ENCODE measurements around the gene SENP8. TPM values are rescaled to one million over a fixed set of nuclear protein-coding genes. Genes with fewer than 3 reads are reported as not detected.

Gene SENP8
- total and polyA plus RNA-seq, 2 of the 13 experiments (the other 11 are each of a cell fraction or from before 2014, with no cell fraction given), result 2.7 to 3.0 TPM

- TF ChIP-seq GLMP (CRISPR knock-in tag; IDR thresholded peaks at IDR 0.05; ENCODE audit: borderline replicate concordance) (no peak), ZBTB42 (CRISPR knock-in tag; IDR thresholded peaks at IDR 0.05) (no peak; the same call in 1 of the 2 replicates), SAP130 (CRISPR knock-in tag; IDR thresholded peaks at IDR 0.05; ENCODE audit: low read depth) (peak; percentile 82), TFDP2 (CRISPR knock-in tag; IDR thresholded peaks at IDR 0.05) (no peak), ZNF644 (CRISPR knock-in tag; IDR thresholded peaks at IDR 0.05; ENCODE audit: low read depth) (no peak), ZNF281 (CRISPR knock-in tag; IDR thresholded peaks at IDR 0.05; ENCODE audit: borderline replicate concordance) (0 out of 2 replicates have a peak, but pooled peaks have one; percentile 0), MXD1 (CRISPR knock-in tag; IDR thresholded peaks at IDR 0.05) (no peak), SIX1 (CRISPR knock-in tag; IDR thresholded peaks at IDR 0.05; ENCODE audit: borderline replicate concordance) (no peak), ZNF720 (CRISPR knock-in tag; IDR thresholded peaks at IDR 0.05) (no peak), MTF2 (CRISPR knock-in tag; IDR thresholded peaks at IDR 0.05; ENCODE audit: borderline replicate concordance) (no peak), ZNF576 (CRISPR knock-in tag; IDR thresholded peaks at IDR 0.05) (no peak), ZBTB46 (CRISPR knock-in tag; IDR thresholded peaks at IDR 0.05; ENCODE audit: borderline replicate concordance) (no peak), DPF2 (CRISPR knock-in tag; IDR thresholded peaks at IDR 0.05; ENCODE audit: borderline replicate concordance, low read depth) (no peak), ZNF878 (CRISPR knock-in tag; IDR thresholded peaks at IDR 0.05) (no peak), ZNF879 (CRISPR knock-in tag; IDR thresholded peaks at IDR 0.05) (no peak), MTERF4 (CRISPR knock-in tag; IDR thresholded peaks at IDR 0.05) (0 out of 2 replicates have a peak, but pooled peaks have one; percentile 27), TFE3 (CRISPR knock-in tag; IDR thresholded peaks at IDR 0.05) (peak; percentile 60)
Measured at GRCh38 chr15:72118017-72118978, at the start of gene SENP8, which contains the start of gene MYO9A (continued).

Data from HepG2 (cell line).